GM12891 (cell line): ENCODE data around the gene EHD4.

Experiments used
- PAX5 ChIP-seq: IDR thresholded peaks from 2 replicates; pipeline ENCODE4 v1.6.1; 2011; ENCODE audit warnings: low read length, moderate library complexity, mild to moderate bottlenecking; ENCODE audit not compliant: insufficient read depth, severe bottlenecking
- POLR2A ChIP-seq: IDR thresholded peaks from 2 replicates; pipeline ENCODE4 v1.6.1; 2011; ENCODE audit warnings: low read depth, low read length, control low read depth
- POLR2AphosphoS5 ChIP-seq: IDR thresholded peaks from 2 replicates; pipeline ENCODE4 v1.6.1; 2011; ENCODE audit warnings: low read depth, low read length, control low read depth
- TAF1 ChIP-seq: IDR thresholded peaks from 2 replicates; pipeline ENCODE4 v1.6.1; 2011; ENCODE audit warnings: low read depth, low read length, control low read depth

- TF ChIP-seq POLR2AphosphoS5 (no peak), POLR2A (no peak), PAX5 (no peak), TAF1 (no peak)
These were observed 92.0 kb downstream of the EHD4 start for GRCh38 chr15:41880156-41880877.
